Measurements from ENCODE around the gene IL1RAPL1.
A peak's percentile ranks its signal among the peaks of the same experiment; 100 is the strongest.

The IL1RAPL1 gene

GRCh38 chrX:29834311-29834710, 1247.1 kb downstream of the IL1RAPL1 start:
- DNase-seq: no peak
- intact Hi-C loops (cut with DNase I): no loop called here

- no peak for DNase-seq
- intact Hi-C loops (cut with DNase I): no loop called here
These were observed 1247.5 kb downstream of the IL1RAPL1 start for GRCh38 chrX:29834764-29835163.

- intact Hi-C loops (cut with DNase I): no loop called here
- no peak for DNase-seq
These were observed 1254.5 kb downstream of the IL1RAPL1 start for GRCh38 chrX:29841750-29842149.

GRCh38 chrX:29842552-29842951, 1255.3 kb downstream of the IL1RAPL1 start:
- no peak for DNase-seq

GRCh38 chrX:29851857-29852605, 1264.8 kb downstream of the IL1RAPL1 start:
- DNase-seq: no peak
- intact Hi-C loops (cut with DNase I): no loop called here

More at GRCh38 chrX:29842552-29842951, 1255.3 kb downstream of the IL1RAPL1 start:
- intact Hi-C loops (cut with DNase I): no loop called here

- intact Hi-C loops (cut with DNase I): no loop called here
- DNase-seq: no peak
These were observed 1265.5 kb downstream of the IL1RAPL1 start for GRCh38 chrX:29852767-29853166.

GRCh38 chrX:29858714-29859113, 1271.5 kb downstream of the IL1RAPL1 start:
- no peak for DNase-seq
- intact Hi-C loops (cut with DNase I): no loop called here

GRCh38 chrX:29862126-29862677, 1275.0 kb downstream of the IL1RAPL1 start:
- intact Hi-C loops (cut with DNase I): no loop called here
- DNase-seq: no peak

GRCh38 chrX:29867971-29868370, 1280.7 kb downstream of the IL1RAPL1 start:
- DNase-seq: no peak
- intact Hi-C loops (cut with DNase I): no loop called here

- intact Hi-C loops (cut with DNase I): no loop called here
- no peak for DNase-seq
These were observed 1282.6 kb downstream of the IL1RAPL1 start for GRCh38 chrX:29869837-29870236.

GRCh38 chrX:29870608-29871007, 1283.4 kb downstream of the IL1RAPL1 start:
- no peak for DNase-seq

GRCh38 chrX:29872831-29873230, 1285.6 kb downstream of the IL1RAPL1 start:
- intact Hi-C loops (cut with DNase I): no loop called here
- peak in 1 of 10 donors; percentile 12 for DNase-seq

More at GRCh38 chrX:29870608-29871007, 1283.4 kb downstream of the IL1RAPL1 start:
- intact Hi-C loops (cut with DNase I): no loop called here

GRCh38 chrX:29876733-29877132, 1289.5 kb downstream of the IL1RAPL1 start:
- no peak for DNase-seq

GRCh38 chrX:29880977-29881376, 1293.7 kb downstream of the IL1RAPL1 start:
- intact Hi-C loops (cut with DNase I): no loop called here

More at GRCh38 chrX:29876733-29877132, 1289.5 kb downstream of the IL1RAPL1 start:
- intact Hi-C loops (cut with DNase I): no loop called here

GRCh38 chrX:29890004-29890403, 1302.8 kb downstream of the IL1RAPL1 start:
- intact Hi-C loops (cut with DNase I): no loop called here

More at GRCh38 chrX:29880977-29881376, 1293.7 kb downstream of the IL1RAPL1 start:
- no peak for DNase-seq

GRCh38 chrX:29890646-29891200, 1303.5 kb downstream of the IL1RAPL1 start:
- intact Hi-C loops (cut with DNase I): no loop called here
- no peak for DNase-seq

More at GRCh38 chrX:29890004-29890403, 1302.8 kb downstream of the IL1RAPL1 start:
- no peak for DNase-seq

- intact Hi-C loops (cut with DNase I): no loop called here
- DNase-seq: no peak
These were observed 1314.8 kb downstream of the IL1RAPL1 start for GRCh38 chrX:29902004-29902403.

GRCh38 chrX:29903360-29903759, 1316.1 kb downstream of the IL1RAPL1 start:
- no peak for DNase-seq
- intact Hi-C loops (cut with DNase I): no loop called here

- no peak for DNase-seq
- intact Hi-C loops (cut with DNase I): no loop called here
These were observed 1324.4 kb downstream of the IL1RAPL1 start for GRCh38 chrX:29911673-29912072.

GRCh38 chrX:29913647-29914046, 1326.4 kb downstream of the IL1RAPL1 start:
- intact Hi-C loops (cut with DNase I): no loop called here
- no peak for DNase-seq

- no peak for DNase-seq
- intact Hi-C loops (cut with DNase I): no loop called here
These were observed 1335.4 kb downstream of the IL1RAPL1 start for GRCh38 chrX:29922607-29923006.

- no peak for DNase-seq
These were observed 1338.8 kb downstream of the IL1RAPL1 start for GRCh38 chrX:29926056-29926455.

More at GRCh38 chrX:29926056-29926455, 1338.8 kb downstream of the IL1RAPL1 start:
- intact Hi-C loops (cut with DNase I): no loop called here

All from posterior cingulate gyrus (tissue), 11 donors.